Measurements from ENCODE around the gene KCNJ6.

KCNJ6 gene

GRCh38 chr21:37630872-37631271 lies 285.4 kb downstream of the KCNJ6 start (continued):
- no peak for TF ChIP-seq POU6F1 (CRISPR knock-in tag; IDR thresholded peaks at IDR 0.05; ENCODE audit: borderline replicate concordance, low read depth)
- TF ChIP-seq OSR1 (CRISPR knock-in tag; IDR thresholded peaks at IDR 0.05): no peak
- no peak for TF ChIP-seq PPARA (CRISPR knock-in tag; IDR thresholded peaks at IDR 0.05; ENCODE audit: borderline replicate concordance)
- no peak for TF ChIP-seq ARNTL (CRISPR knock-in tag; IDR thresholded peaks at IDR 0.05; ENCODE audit: borderline replicate concordance, low read depth)
- TF ChIP-seq RARB (CRISPR knock-in tag; IDR thresholded peaks at IDR 0.05): no peak
- TF ChIP-seq ZNF8 (CRISPR knock-in tag; IDR thresholded peaks at IDR 0.05): no peak
- TF ChIP-seq CREB5 (CRISPR knock-in tag; IDR thresholded peaks at IDR 0.05; ENCODE audit: low read depth): no peak
- no peak for TF ChIP-seq GLIS3 (CRISPR knock-in tag; IDR thresholded peaks at IDR 0.05)
- TF ChIP-seq SNAI2 (CRISPR knock-in tag; IDR thresholded peaks at IDR 0.05): no peak
- TF ChIP-seq CSRNP3 (CRISPR knock-in tag; IDR thresholded peaks at IDR 0.05): no peak
- no peak for TF ChIP-seq ISL1 (CRISPR knock-in tag; IDR thresholded peaks at IDR 0.05)
- no peak for TF ChIP-seq ZFP3 (CRISPR knock-in tag; IDR thresholded peaks at IDR 0.05)
- no peak for TF ChIP-seq ESRRG (CRISPR knock-in tag; IDR thresholded peaks at IDR 0.05)

GRCh38 chr21:37628362-37628761 lies 287.9 kb downstream of the KCNJ6 start:
- TF ChIP-seq CREB5 (CRISPR knock-in tag; IDR thresholded peaks at IDR 0.05; ENCODE audit: low read depth): no peak
- TF ChIP-seq SNAI2 (CRISPR knock-in tag; IDR thresholded peaks at IDR 0.05): no peak
- no peak for TF ChIP-seq ISL1 (CRISPR knock-in tag; IDR thresholded peaks at IDR 0.05)
- TF ChIP-seq ZNF565 (CRISPR knock-in tag; conservative IDR thresholded peaks at IDR 0.05; ENCODE audit: low read depth): no peak
- no peak for ATAC-seq

- TF ChIP-seq TOX (CRISPR knock-in tag; IDR thresholded peaks at IDR 0.05; ENCODE audit: borderline replicate concordance) (no peak), PATZ1 (CRISPR knock-in tag; IDR thresholded peaks at IDR 0.05; ENCODE audit: borderline replicate concordance) (no peak), ZNF8 (CRISPR knock-in tag; IDR thresholded peaks at IDR 0.05) (no peak), RARB (CRISPR knock-in tag; IDR thresholded peaks at IDR 0.05) (no peak), GLIS3 (CRISPR knock-in tag; IDR thresholded peaks at IDR 0.05) (no peak), TCF4 (CRISPR knock-in tag; IDR thresholded peaks at IDR 0.05; ENCODE audit: borderline replicate concordance) (no peak)
These were observed 288.7 kb downstream of the KCNJ6 start for GRCh38 chr21:37627561-37627960.

GRCh38 chr21:37627074-37627473 lies 289.2 kb downstream of the KCNJ6 start:
- TF ChIP-seq ZC3H10 (CRISPR knock-in tag; IDR thresholded peaks at IDR 0.05): no peak
- no peak for ATAC-seq

More at GRCh38 chr21:37627561-37627960, 288.7 kb downstream of the KCNJ6 start:
- ATAC-seq: no peak

- no peak for ATAC-seq
- TF ChIP-seq TSHZ2 (CRISPR knock-in tag; IDR thresholded peaks at IDR 0.05) (no peak), CSRNP3 (CRISPR knock-in tag; IDR thresholded peaks at IDR 0.05) (no peak), TCF4 (CRISPR knock-in tag; IDR thresholded peaks at IDR 0.05; ENCODE audit: borderline replicate concordance) (no peak), ZNF70 (CRISPR knock-in tag; IDR thresholded peaks at IDR 0.05) (no peak), ZC3H10 (CRISPR knock-in tag; IDR thresholded peaks at IDR 0.05) (no peak), TOX (CRISPR knock-in tag; IDR thresholded peaks at IDR 0.05; ENCODE audit: borderline replicate concordance) (no peak)
These were observed 289.9 kb downstream of the KCNJ6 start for GRCh38 chr21:37626320-37626719.

Measured in SK-N-SH treated with all-trans-retinoic acid at 6 μM for 48 hours (cell line).